Activated B cell treated with CpG ODN at 0.5 μM for 24 hours (primary cell): ENCODE results near the gene OBSCN. TPM values are rescaled to one million over a fixed set of nuclear protein-coding genes. Genes with fewer than 3 reads are reported as not detected.
A peak's percentile ranks its signal among the peaks of the same experiment; 100 is the strongest.

Experiments
- ATAC-seq: fragments of 200-7000 bp; cut with Tn5 transposase; one replicate; pipeline ENCODE4 v1.10.0; 2021; ENCODE audit warnings: low read depth, mild to moderate bottlenecking, moderate library complexity
- CTCF ChIA-PET: fragments of 350-600 bp; sonication (Branson Sonifier 250); formaldehyde crosslinking; loops from one replicate; lab custom pipeline; 2021; ENCODE audit warnings: antibody characterized with exemption; lab: Charles Lee
- POLR2A ChIA-PET: fragments of 350-600 bp; sonication (Branson Sonifier 250); formaldehyde crosslinking; loops from one replicate; lab custom pipeline; 2021; ENCODE audit warnings: antibody characterized with exemption; lab: Charles Lee
- DNase-seq: peaks from one replicate; pipeline ENCODE4 v3.0.0; 2022
- H3K27ac Mint-ChIP-seq: one replicate; pipeline ENCODE4 v1.8.0; 2020; ENCODE audit warnings: mixed read lengths
- H3K27me3 Mint-ChIP-seq: one replicate; pipeline ENCODE4 v1.8.0; 2021; ENCODE audit warnings: mixed read lengths
- H3K36me3 Mint-ChIP-seq: one replicate; pipeline ENCODE4 v1.8.0; 2021; ENCODE audit warnings: low read depth, mixed read lengths
- H3K4me1 Mint-ChIP-seq: one replicate; pipeline ENCODE4 v1.8.0; 2021; ENCODE audit warnings: mixed read lengths
- H3K4me3 Mint-ChIP-seq: one replicate; pipeline ENCODE4 v1.8.0; 2020; ENCODE audit warnings: mild to moderate bottlenecking, mixed read lengths
- H3K9me3 Mint-ChIP-seq: one replicate; pipeline ENCODE4 v1.8.0; 2020; ENCODE audit warnings: mixed read lengths
- intact Hi-C: fragments of 100-400 bp; cut with micrococcal nuclease; formaldehyde crosslinking; loops from one replicate; pipeline ENCODE4 v1.15.1; 2024
- total RNA-seq: library from RNA; stranded (reverse); gene quantifications from 2 replicates; pipeline ENCODE4 v1.2.3, GENCODE V29; 2022
- TF ChIP-seq, protein P1 (sequence below): fragments of 200-600 bp; IDR thresholded peaks from one replicate; pipeline ENCODE4 v1.8.0; 2022; ENCODE audit warnings: antibody characterized with exemption, mild to moderate bottlenecking

The OBSCN gene
- total RNA-seq, 1 donor from 2014 or later = 19.8 TPM

GRCh38 chr1:228178737-228179684, 28.8 kb upstream of the OBSCN start:
- TF ChIP-seq, protein P1, sequence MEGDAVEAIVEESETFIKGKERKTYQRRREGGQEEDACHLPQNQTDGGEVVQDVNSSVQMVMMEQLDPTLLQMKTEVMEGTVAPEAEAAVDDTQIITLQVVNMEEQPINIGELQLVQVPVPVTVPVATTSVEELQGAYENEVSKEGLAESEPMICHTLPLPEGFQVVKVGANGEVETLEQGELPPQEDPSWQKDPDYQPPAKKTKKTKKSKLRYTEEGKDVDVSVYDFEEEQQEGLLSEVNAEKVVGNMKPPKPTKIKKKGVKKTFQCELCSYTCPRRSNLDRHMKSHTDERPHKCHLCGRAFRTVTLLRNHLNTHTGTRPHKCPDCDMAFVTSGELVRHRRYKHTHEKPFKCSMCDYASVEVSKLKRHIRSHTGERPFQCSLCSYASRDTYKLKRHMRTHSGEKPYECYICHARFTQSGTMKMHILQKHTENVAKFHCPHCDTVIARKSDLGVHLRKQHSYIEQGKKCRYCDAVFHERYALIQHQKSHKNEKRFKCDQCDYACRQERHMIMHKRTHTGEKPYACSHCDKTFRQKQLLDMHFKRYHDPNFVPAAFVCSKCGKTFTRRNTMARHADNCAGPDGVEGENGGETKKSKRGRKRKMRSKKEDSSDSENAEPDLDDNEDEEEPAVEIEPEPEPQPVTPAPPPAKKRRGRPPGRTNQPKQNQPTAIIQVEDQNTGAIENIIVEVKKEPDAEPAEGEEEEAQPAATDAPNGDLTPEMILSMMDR = no peak
- no peak for DNase-seq
- no peak overlapping the region for H3K4me3 Mint-ChIP-seq
- POLR2A ChIA-PET = interaction anchor here (0.7 kb wide), 1 partner anchor 120 kb away, joined by 5 read pairs; no protein-coding TSS in a partner anchor
- no peaks in the 10 kb centered on the region for H3K27me3 Mint-ChIP-seq
- CTCF ChIA-PET = interaction anchor here (1.2 kb wide), 1 partner anchor 8 kb away, joined by 3 read pairs; no protein-coding TSS in a partner anchor
- H3K36me3 Mint-ChIP-seq = peaks cover 15% of the 10 kb centered on the region
- no peak for ATAC-seq
- peaks cover 3% of the 10 kb centered on the region for H3K4me1 Mint-ChIP-seq
- H3K9me3 Mint-ChIP-seq = no peaks in the 10 kb centered on the region
- H3K27ac Mint-ChIP-seq = no peak overlapping the region
- intact Hi-C loops = no loop called here

GRCh38 chr1:228180271-228180958, 27.4 kb upstream of the OBSCN start:
- ChIA-PET POLR2A (interaction anchor here (0.7 to 0.8 kb wide), 2 partner anchors 10 to 1078 kb away, joined by 5 to 7 read pairs; no protein-coding TSS in a partner anchor), CTCF (interaction anchor here (1.1 to 1.2 kb wide), 2 partner anchors 10 to 176 kb away, joined by 3 read pairs; no protein-coding TSS in a partner anchor)
- TF ChIP-seq, protein P1 = no peak
- DNase-seq (no peak), ATAC-seq (peak; percentile 40)
- H3K27ac Mint-ChIP-seq = no peak overlapping the region
- H3K4me3 Mint-ChIP-seq = no peak overlapping the region
- H3K9me3 Mint-ChIP-seq = no peaks in the 10 kb centered on the region
- no peaks in the 10 kb centered on the region for H3K27me3 Mint-ChIP-seq
- intact Hi-C loops = loop anchor here (2.0 kb wide), 1 partner anchor 50 kb away; no protein-coding TSS in a partner anchor
- H3K4me1 Mint-ChIP-seq = peaks cover 3% of the 10 kb centered on the region
- H3K36me3 Mint-ChIP-seq = peaks cover 12% of the 10 kb centered on the region

- TF ChIP-seq, protein P1 = no peak
- Mint-ChIP-seq H3K9me3 (no peaks in the 10 kb centered on the region), H3K27me3 (no peaks in the 10 kb centered on the region), H3K27ac (no peak overlapping the region), H3K36me3 (peaks cover 9% of the 10 kb centered on the region), H3K4me1 (peaks cover 3% of the 10 kb centered on the region), H3K4me3 (no peak overlapping the region)
- POLR2A ChIA-PET = no interaction called here
- CTCF ChIA-PET = no interaction called here
- intact Hi-C loops = loop anchor here (2.0 kb wide), 1 partner anchor 50 kb away; no protein-coding TSS in a partner anchor
- no peak for DNase-seq
- ATAC-seq = no peak
Measured at GRCh38 chr1:228180959-228181644, 26.7 kb upstream of the OBSCN start.

GRCh38 chr1:228181645-228182034, 26.2 kb upstream of the OBSCN start:
- H3K36me3 Mint-ChIP-seq = peaks cover 6% of the 10 kb centered on the region
- H3K4me1 Mint-ChIP-seq = peaks cover 3% of the 10 kb centered on the region
- H3K9me3 Mint-ChIP-seq = no peaks in the 10 kb centered on the region
- ChIA-PET POLR2A (no interaction called here), CTCF (no interaction called here)
- DNase-seq = no peak
- H3K27ac Mint-ChIP-seq = no peak overlapping the region
- no peak for ATAC-seq
- no peak overlapping the region for H3K4me3 Mint-ChIP-seq
- H3K27me3 Mint-ChIP-seq = no peaks in the 10 kb centered on the region
- TF ChIP-seq, protein P1 = no peak
- intact Hi-C loops = loop anchor here (2.0 kb wide), 1 partner anchor 51 kb away; no protein-coding TSS in a partner anchor
